ENCODE measurements around the gene OR56B1. TPM values are rescaled to one million over a fixed set of nuclear protein-coding genes. Genes with fewer than 3 reads are reported as not detected.

Gene OR56B1
- total and polyA plus RNA-seq, 2 of the 13 experiments (the other 11 are each of a cell fraction or from before 2014, with no cell fraction given): not detected

- TF ChIP-seq MXD3 (CRISPR knock-in tag; IDR thresholded peaks at IDR 0.05) (no peak), PAWR (CRISPR knock-in tag; IDR thresholded peaks at IDR 0.05; ENCODE audit: borderline replicate concordance) (no peak), BCL6 (CRISPR knock-in tag; IDR thresholded peaks at IDR 0.05) (0 out of 2 replicates have a peak, but pooled peaks have one; percentile 35), ZBTB44 (CRISPR knock-in tag; IDR thresholded peaks at IDR 0.05) (no peak), ZNF263 (CRISPR knock-in tag; IDR thresholded peaks at IDR 0.05) (no peak), ZNF230 (CRISPR knock-in tag; IDR thresholded peaks at IDR 0.05) (no peak), ATAD3A (CRISPR knock-in tag; IDR thresholded peaks at IDR 0.05) (no peak), RNF2 (conservative IDR thresholded peaks at IDR 0.05; ENCODE audit: low read depth) (no peak), SPEN (CRISPR knock-in tag; IDR thresholded peaks at IDR 0.05; ENCODE audit: low read depth) (0 out of 2 replicates have a peak, but pooled peaks have one; percentile 21), HNF4A (CRISPR knock-in tag; IDR thresholded peaks at IDR 0.05) (peak; percentile 87), GATAD2A (CRISPR knock-in tag; IDR thresholded peaks at IDR 0.05) (peak; percentile 37; the same call in 1 of the 2 replicates), ARID3A (IDR thresholded peaks at IDR 0.05; ENCODE audit: low read depth, low read length) (no peak), ZNF644 (CRISPR knock-in tag; IDR thresholded peaks at IDR 0.05; ENCODE audit: low read depth) (peak; percentile 81; the same call in 1 of the 2 replicates), ZNF720 (CRISPR knock-in tag; IDR thresholded peaks at IDR 0.05) (no peak), ZNF619 (CRISPR knock-in tag; IDR thresholded peaks at IDR 0.05) (no peak), ZNF672 (CRISPR knock-in tag; IDR thresholded peaks at IDR 0.05) (no peak), UBTF (CRISPR knock-in tag; IDR thresholded peaks at IDR 0.05) (no peak), SMAD1 (CRISPR knock-in tag; IDR thresholded peaks at IDR 0.05; ENCODE audit: borderline replicate concordance, low read depth) (no peak), NFATC3 (CRISPR knock-in tag; IDR thresholded peaks at IDR 0.05) (no peak)
Observed at GRCh38 chr11:5722622-5723021, 13.6 kb upstream of the OR56B1 start (continued).

Data from HepG2 (cell line).